ENCODE results near the gene CDC27. TPM values are rescaled to one million over a fixed set of nuclear protein-coding genes. Genes with fewer than 3 reads are reported as not detected.
A peak's percentile ranks its signal among the peaks of the same experiment; 100 is the strongest.
"Not testable (repeated sequence)": the region's sequence is repeated elsewhere in the genome, so short reads cannot be mapped to it uniquely, and the experiment has no call there.

CDC27 gene
- total RNA-seq, 1 donor from 2014 or later = 137 TPM

DNA sequence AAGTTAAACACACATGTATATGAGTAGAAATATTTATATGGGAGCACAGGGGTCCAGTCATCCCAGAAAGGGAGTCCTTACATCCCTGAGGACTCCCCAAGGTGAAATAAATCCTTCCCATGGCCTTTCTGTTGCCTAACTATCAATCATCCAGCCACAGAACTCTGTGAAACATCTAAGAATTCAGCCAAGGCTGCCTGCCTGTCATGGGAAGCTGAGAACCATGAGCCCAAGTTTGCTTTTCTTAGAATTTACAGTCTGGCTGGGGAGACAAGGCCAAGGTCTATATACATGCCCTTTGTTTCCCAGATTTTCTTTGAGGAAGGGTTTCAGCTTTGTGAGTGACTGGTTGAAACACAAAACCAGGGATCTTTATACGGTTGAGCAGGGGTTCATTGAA, 35.9 kb upstream of the CDC27 start:
- H3K27ac ChIP-seq (ENCODE audit: low read depth, low read length) = peak overlapping the region; percentile 69
- Mint-ChIP-seq H3K4me1 (ENCODE audit: low read depth, unreplicated experiment) (peaks cover 32% of the 10 kb centered on the region), H3K27me3 (ENCODE audit: low read depth, unreplicated experiment) (peaks cover 16% of the 10 kb centered on the region), H3K9me3 (ENCODE audit: unreplicated experiment) (peaks cover 18% of the 10 kb centered on the region), H3K27ac (ENCODE audit: unreplicated experiment) (peak overlapping the region; percentile 64), H3K4me3 (ENCODE audit: unreplicated experiment) (no peak overlapping the region), H3K36me3 (ENCODE audit: low read depth, unreplicated experiment) (peaks cover 18% of the 10 kb centered on the region)
- H4K20me1 ChIP-seq (ENCODE audit: insufficient read depth, low read length) = no peaks in the 10 kb centered on the region
- peak; percentile 24 for DNase-seq (ENCODE audit: low read depth)
- H3K4me1 ChIP-seq (ENCODE audit: insufficient read depth, low read length) = peaks cover 31% of the 10 kb centered on the region
- FAIRE-seq = no peak
- H3K79me2 ChIP-seq (ENCODE audit: insufficient read depth, low read length) = no peaks in the 10 kb centered on the region
- H3K9me3 ChIP-seq (ENCODE audit: insufficient read depth, low read depth, low read length) = no peaks in the 10 kb centered on the region
- peak overlapping the region; percentile 7 for H2AFZ ChIP-seq (ENCODE audit: low read depth, low read length)
- H3K4me3 ChIP-seq (ENCODE audit: insufficient read depth, low read depth, low read length) = no peak overlapping the region
- H3K36me3 ChIP-seq (ENCODE audit: insufficient read depth, low read length) = no peaks in the 10 kb centered on the region
- H3K27me3 ChIP-seq (ENCODE audit: insufficient read depth, low read length) = no peaks in the 10 kb centered on the region
- H3K9ac ChIP-seq (ENCODE audit: low read length) = peak overlapping the region; percentile 46
- H3K4me2 ChIP-seq (ENCODE audit: low read length) = peak overlapping the region; percentile 75
- TF ChIP-seq, protein P1, sequence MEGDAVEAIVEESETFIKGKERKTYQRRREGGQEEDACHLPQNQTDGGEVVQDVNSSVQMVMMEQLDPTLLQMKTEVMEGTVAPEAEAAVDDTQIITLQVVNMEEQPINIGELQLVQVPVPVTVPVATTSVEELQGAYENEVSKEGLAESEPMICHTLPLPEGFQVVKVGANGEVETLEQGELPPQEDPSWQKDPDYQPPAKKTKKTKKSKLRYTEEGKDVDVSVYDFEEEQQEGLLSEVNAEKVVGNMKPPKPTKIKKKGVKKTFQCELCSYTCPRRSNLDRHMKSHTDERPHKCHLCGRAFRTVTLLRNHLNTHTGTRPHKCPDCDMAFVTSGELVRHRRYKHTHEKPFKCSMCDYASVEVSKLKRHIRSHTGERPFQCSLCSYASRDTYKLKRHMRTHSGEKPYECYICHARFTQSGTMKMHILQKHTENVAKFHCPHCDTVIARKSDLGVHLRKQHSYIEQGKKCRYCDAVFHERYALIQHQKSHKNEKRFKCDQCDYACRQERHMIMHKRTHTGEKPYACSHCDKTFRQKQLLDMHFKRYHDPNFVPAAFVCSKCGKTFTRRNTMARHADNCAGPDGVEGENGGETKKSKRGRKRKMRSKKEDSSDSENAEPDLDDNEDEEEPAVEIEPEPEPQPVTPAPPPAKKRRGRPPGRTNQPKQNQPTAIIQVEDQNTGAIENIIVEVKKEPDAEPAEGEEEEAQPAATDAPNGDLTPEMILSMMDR (IDR thresholded peaks at IDR 0.05; ENCODE audit: insufficient read depth, low read depth, low read length) = no peak
- no peak for TF ChIP-seq EZH2 (IDR thresholded peaks at IDR 0.05; ENCODE audit: insufficient read depth, low read length)

DNA sequence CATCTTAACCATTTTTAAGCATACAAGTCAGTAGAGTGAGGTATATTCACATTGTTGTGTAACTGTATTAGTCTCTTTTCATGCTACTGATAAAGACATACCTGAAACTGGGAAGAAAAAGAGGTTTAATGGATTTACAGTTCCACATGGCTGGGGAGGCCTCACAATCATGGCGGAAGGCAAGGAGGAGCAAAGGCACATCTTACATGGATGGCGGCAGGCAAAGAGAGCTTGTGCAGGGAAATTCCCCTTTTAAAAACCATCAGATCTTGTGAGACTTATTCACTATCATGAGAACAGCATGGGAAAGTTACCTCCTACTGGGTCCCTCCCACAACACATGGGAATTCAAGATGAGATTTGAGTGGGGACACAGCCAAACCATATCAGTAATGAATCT, 35.0 kb upstream of the CDC27 start:
- not testable (repeated sequence) for FAIRE-seq; H3K4me2 ChIP-seq (ENCODE audit: low read length); H3K27me3 ChIP-seq (ENCODE audit: insufficient read depth, low read length); H3K79me2 ChIP-seq (ENCODE audit: insufficient read depth, low read length); H3K27ac Mint-ChIP-seq (ENCODE audit: unreplicated experiment); H3K9me3 ChIP-seq (ENCODE audit: insufficient read depth, low read depth, low read length); H3K9ac ChIP-seq (ENCODE audit: low read length); H3K4me3 ChIP-seq (ENCODE audit: insufficient read depth, low read depth, low read length); H3K36me3 ChIP-seq (ENCODE audit: insufficient read depth, low read length); H3K27ac ChIP-seq (ENCODE audit: low read depth, low read length); H4K20me1 ChIP-seq (ENCODE audit: insufficient read depth, low read length); H2AFZ ChIP-seq (ENCODE audit: low read depth, low read length); DNase-seq (ENCODE audit: low read depth)
- Mint-ChIP-seq H3K36me3 (ENCODE audit: low read depth, unreplicated experiment) (peaks cover 18% of the 10 kb centered on the region), H3K9me3 (ENCODE audit: unreplicated experiment) (peaks cover 20% of the 10 kb centered on the region), H3K4me1 (ENCODE audit: low read depth, unreplicated experiment) (peaks cover 28% of the 10 kb centered on the region), H3K4me3 (ENCODE audit: unreplicated experiment) (peak overlapping the region; percentile 60), H3K27me3 (ENCODE audit: low read depth, unreplicated experiment) (peaks cover 19% of the 10 kb centered on the region)
- H3K4me1 ChIP-seq (ENCODE audit: insufficient read depth, low read length) = peaks cover 24% of the 10 kb centered on the region

DNA sequence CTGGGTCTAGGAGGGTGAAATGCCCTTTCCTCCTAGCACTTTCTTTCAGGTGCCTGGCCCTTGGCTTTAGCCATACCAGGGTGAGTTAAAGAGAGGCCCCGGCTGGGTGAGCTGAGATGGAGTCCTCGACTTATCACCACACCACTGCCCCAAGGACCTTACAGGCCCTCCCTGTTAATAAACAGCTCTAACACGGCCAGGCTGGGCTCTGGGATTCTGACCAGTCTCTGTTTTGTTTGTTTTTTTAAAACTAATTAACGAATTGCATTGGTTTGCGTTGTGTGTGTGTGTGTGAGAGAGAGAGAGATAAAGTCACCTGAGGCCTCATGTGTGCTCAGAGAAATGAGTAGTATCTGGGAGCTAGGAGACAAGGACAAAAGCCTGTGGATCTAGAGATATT, 34.4 kb upstream of the CDC27 start:
- no peak overlapping the region for H3K4me3 Mint-ChIP-seq (ENCODE audit: unreplicated experiment)
- no peak overlapping the region for H3K27ac Mint-ChIP-seq (ENCODE audit: unreplicated experiment)
- peaks cover 24% of the 10 kb centered on the region for H3K4me1 ChIP-seq (ENCODE audit: insufficient read depth, low read length)
- DNase-seq (ENCODE audit: low read depth) (no peak), FAIRE-seq (no peak)
- H3K27ac ChIP-seq (ENCODE audit: low read depth, low read length) = no peak overlapping the region
- no peaks in the 10 kb centered on the region for H3K27me3 ChIP-seq (ENCODE audit: insufficient read depth, low read length)
- H3K36me3 Mint-ChIP-seq (ENCODE audit: low read depth, unreplicated experiment) = peaks cover 18% of the 10 kb centered on the region
- H3K9me3 ChIP-seq (ENCODE audit: insufficient read depth, low read depth, low read length) = no peaks in the 10 kb centered on the region
- no peak overlapping the region for H2AFZ ChIP-seq (ENCODE audit: low read depth, low read length)
- no peaks in the 10 kb centered on the region for H3K36me3 ChIP-seq (ENCODE audit: insufficient read depth, low read length)
- H4K20me1 ChIP-seq (ENCODE audit: insufficient read depth, low read length) = no peaks in the 10 kb centered on the region
- TF ChIP-seq EZH2 (IDR thresholded peaks at IDR 0.05; ENCODE audit: insufficient read depth, low read length) = no peak
- TF ChIP-seq, protein P1 (IDR thresholded peaks at IDR 0.05; ENCODE audit: insufficient read depth, low read depth, low read length) = no peak
- H3K27me3 Mint-ChIP-seq (ENCODE audit: low read depth, unreplicated experiment) = peaks cover 19% of the 10 kb centered on the region
- no peaks in the 10 kb centered on the region for H3K79me2 ChIP-seq (ENCODE audit: insufficient read depth, low read length)
- peaks cover 28% of the 10 kb centered on the region for H3K4me1 Mint-ChIP-seq (ENCODE audit: low read depth, unreplicated experiment)
- H3K9ac ChIP-seq (ENCODE audit: low read length) = no peak overlapping the region
- H3K4me3 ChIP-seq (ENCODE audit: insufficient read depth, low read depth, low read length) = no peak overlapping the region
- peaks cover 20% of the 10 kb centered on the region for H3K9me3 Mint-ChIP-seq (ENCODE audit: unreplicated experiment)
- no peak overlapping the region for H3K4me2 ChIP-seq (ENCODE audit: low read length)
